A673 (cell line): ENCODE data around the gene ZNF385B. TPM values are rescaled to one million over a fixed set of nuclear protein-coding genes. Genes with fewer than 3 reads are reported as not detected.

ENCODE experiments used
- BruUV-seq: library from RNA; stranded (reverse); fragments of 400-500 nt; replicated peaks from 2 replicates; lab custom pipeline; 2021; lab: Mats Ljungman, UMichigan
- CTCF ChIA-PET: fragments of 300-600 bp; sonication (Branson Sonifier 250); formaldehyde crosslinking; loops from one replicate; lab custom pipeline; 2022; ENCODE audit warnings: antibody characterized with exemption; lab: Charles Lee
- POLR2A ChIA-PET: fragments of 300-600 bp; sonication (Branson Sonifier 250); formaldehyde crosslinking; loops from one replicate; lab custom pipeline; 2022; ENCODE audit warnings: antibody characterized with exemption; ENCODE audit not compliant: low non-redundant PET; lab: Charles Lee
- DNase-seq: peaks from one replicate; pipeline ENCODE4 v3.0.0-alpha.2; 2015; ENCODE audit warnings: low spot score
- H3K27ac ChIP-seq: fragments of 200-600 bp; sonication (generic); 2 replicates; pipeline ENCODE4 v1.5.1; 2016; ENCODE audit warnings: mixed run types, low read depth, mild to moderate bottlenecking, mixed read lengths, antibody characterized with exemption, low read length; ENCODE audit not compliant: poor library complexity, severe bottlenecking
- H3K27me3 ChIP-seq: fragments of 200-600 bp; sonication (generic); replicated peaks from 2 replicates; pipeline ENCODE4 v1.6.1; 2017; ENCODE audit warnings: mixed run types, low read depth, mild to moderate bottlenecking, mixed read lengths, antibody characterized with exemption, low read length; ENCODE audit not compliant: insufficient read depth, poor library complexity
- H3K36me3 ChIP-seq: fragments of 200-600 bp; sonication (generic); 2 replicates; pipeline ENCODE4 v1.6.1; 2016; ENCODE audit warnings: mixed run types, mild to moderate bottlenecking, mixed read lengths, antibody characterized with exemption, low read length; ENCODE audit not compliant: insufficient read depth, poor library complexity, severe bottlenecking
- H3K4me1 ChIP-seq: fragments of 200-600 bp; sonication (generic); 2 replicates; pipeline ENCODE4 v1.6.1; 2017; ENCODE audit warnings: mixed run types, mild to moderate bottlenecking, mixed read lengths, antibody characterized with exemption, low read length; ENCODE audit not compliant: insufficient read depth, poor library complexity, severe bottlenecking
- H3K4me3 ChIP-seq: fragments of 200-600 bp; sonication (generic); 2 replicates; pipeline ENCODE4 v1.5.1; 2016; ENCODE audit warnings: low read depth, mixed run types, mild to moderate bottlenecking, mixed read lengths, low read length; ENCODE audit not compliant: poor library complexity, severe bottlenecking
- H3K9me3 ChIP-seq: fragments of 200-600 bp; sonication (generic); 2 replicates; pipeline ENCODE4 v1.6.1; 2016; ENCODE audit warnings: mixed run types, low read depth, mild to moderate bottlenecking, mixed read lengths, antibody characterized with exemption, low read length; ENCODE audit not compliant: poor library complexity, severe bottlenecking
- EZH2 ChIP-seq: fragments of 200-600 bp; sonication (generic); IDR thresholded peaks from 2 replicates; pipeline ENCODE4 v1.6.1; 2017; ENCODE audit warnings: borderline replicate concordance, low read depth, mild to moderate bottlenecking, mixed read lengths, antibody characterized with exemption, low read length; ENCODE audit not compliant: poor library complexity, severe bottlenecking
- intact Hi-C: fragments of 100-400 bp; cut with micrococcal nuclease; formaldehyde crosslinking; loops from one replicate; pipeline ENCODE4 v1.10.0; 2022; ENCODE audit not compliant: unreplicated experiment
- total RNA-seq: library from RNA; stranded (reverse); gene quantifications from 2 replicates; pipeline ENCODE4 v1.2.3, GENCODE V29; 2021
- TF ChIP-seq, protein P1 (sequence below): fragments of 300-800, 200-600 bp; sonication (generic); conservative IDR thresholded peaks from 2 replicates; pipeline ENCODE4 v1.5.1; 2017; ENCODE audit warnings: low read depth, mild to moderate bottlenecking, antibody characterized with exemption, low read length, moderate library complexity, mixed read lengths

Gene ZNF385B
- total RNA-seq, 1 experiment from 2014 or later: not detected

DNA sequence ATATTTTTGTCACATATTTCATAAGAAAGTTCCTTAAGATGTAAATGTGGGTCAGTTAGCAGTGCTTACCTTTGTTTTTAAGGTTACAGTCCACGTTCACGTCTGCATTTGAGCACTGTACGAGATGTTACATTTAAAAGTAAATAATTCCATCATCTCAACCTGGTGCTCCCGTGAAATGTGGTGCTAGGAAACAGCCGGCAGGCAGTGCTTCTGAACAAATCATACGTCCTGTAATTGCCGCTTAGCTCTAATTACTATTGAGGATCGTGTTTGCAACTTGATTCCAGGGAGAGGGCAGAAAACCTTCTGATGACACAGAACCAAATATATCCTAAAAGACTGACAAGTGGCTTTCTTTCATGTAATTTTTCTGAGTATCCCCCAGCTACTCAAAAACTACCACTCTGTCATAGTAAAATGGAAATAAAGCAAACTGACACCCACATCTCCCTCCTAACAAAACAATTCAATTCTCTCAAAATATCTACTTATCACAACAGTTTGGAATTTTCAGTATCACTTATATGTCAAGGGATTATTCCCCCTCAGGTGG, 299.0 kb downstream of the ZNF385B start:
- BruUV-seq: no TSS peak
- H3K27ac ChIP-seq: no peak overlapping the region
- no peaks in the 10 kb centered on the region for H3K4me1 ChIP-seq
- H3K36me3 ChIP-seq: no peaks in the 10 kb centered on the region
- H3K4me3 ChIP-seq: no peak overlapping the region
- intact Hi-C loops: no loop called here
- no peak for TF ChIP-seq EZH2
- TF ChIP-seq, protein P1, sequence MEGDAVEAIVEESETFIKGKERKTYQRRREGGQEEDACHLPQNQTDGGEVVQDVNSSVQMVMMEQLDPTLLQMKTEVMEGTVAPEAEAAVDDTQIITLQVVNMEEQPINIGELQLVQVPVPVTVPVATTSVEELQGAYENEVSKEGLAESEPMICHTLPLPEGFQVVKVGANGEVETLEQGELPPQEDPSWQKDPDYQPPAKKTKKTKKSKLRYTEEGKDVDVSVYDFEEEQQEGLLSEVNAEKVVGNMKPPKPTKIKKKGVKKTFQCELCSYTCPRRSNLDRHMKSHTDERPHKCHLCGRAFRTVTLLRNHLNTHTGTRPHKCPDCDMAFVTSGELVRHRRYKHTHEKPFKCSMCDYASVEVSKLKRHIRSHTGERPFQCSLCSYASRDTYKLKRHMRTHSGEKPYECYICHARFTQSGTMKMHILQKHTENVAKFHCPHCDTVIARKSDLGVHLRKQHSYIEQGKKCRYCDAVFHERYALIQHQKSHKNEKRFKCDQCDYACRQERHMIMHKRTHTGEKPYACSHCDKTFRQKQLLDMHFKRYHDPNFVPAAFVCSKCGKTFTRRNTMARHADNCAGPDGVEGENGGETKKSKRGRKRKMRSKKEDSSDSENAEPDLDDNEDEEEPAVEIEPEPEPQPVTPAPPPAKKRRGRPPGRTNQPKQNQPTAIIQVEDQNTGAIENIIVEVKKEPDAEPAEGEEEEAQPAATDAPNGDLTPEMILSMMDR: no peak
- ChIA-PET POLR2A (no interaction called here), CTCF (no interaction called here)
- DNase-seq: no peak
- H3K9me3 ChIP-seq: no peaks in the 10 kb centered on the region
- H3K27me3 ChIP-seq: no peaks in the 10 kb centered on the region

DNA sequence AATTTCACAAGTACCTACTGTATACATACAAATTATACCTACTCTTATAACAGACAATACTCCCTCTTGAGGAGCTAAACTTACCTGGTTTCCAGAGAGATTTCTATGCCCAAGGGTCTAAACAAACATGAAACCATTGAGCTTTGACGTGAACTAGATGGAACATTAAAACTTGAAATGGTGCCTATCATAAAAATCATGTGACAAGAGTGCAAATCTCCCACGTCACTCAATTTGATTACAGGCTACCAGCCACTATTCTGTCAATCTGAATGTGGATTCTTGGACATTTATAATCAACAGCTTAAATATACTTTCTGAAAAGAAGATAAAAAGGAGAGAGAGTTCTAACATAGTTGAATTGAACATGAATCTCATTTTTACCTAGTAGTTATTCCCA, 299.7 kb downstream of the ZNF385B start:
- Histone ChIP-seq H3K4me1 (no peaks in the 10 kb centered on the region), H3K36me3 (no peaks in the 10 kb centered on the region), H3K9me3 (no peaks in the 10 kb centered on the region), H3K27ac (no peak overlapping the region), H3K27me3 (no peaks in the 10 kb centered on the region), H3K4me3 (no peak overlapping the region)
- intact Hi-C loops: no loop called here
- TF ChIP-seq, protein P1: no peak
- no peak for TF ChIP-seq EZH2
- no TSS peak for BruUV-seq
- no peak for DNase-seq
- POLR2A ChIA-PET: no interaction called here
- CTCF ChIA-PET: no interaction called here

DNA sequence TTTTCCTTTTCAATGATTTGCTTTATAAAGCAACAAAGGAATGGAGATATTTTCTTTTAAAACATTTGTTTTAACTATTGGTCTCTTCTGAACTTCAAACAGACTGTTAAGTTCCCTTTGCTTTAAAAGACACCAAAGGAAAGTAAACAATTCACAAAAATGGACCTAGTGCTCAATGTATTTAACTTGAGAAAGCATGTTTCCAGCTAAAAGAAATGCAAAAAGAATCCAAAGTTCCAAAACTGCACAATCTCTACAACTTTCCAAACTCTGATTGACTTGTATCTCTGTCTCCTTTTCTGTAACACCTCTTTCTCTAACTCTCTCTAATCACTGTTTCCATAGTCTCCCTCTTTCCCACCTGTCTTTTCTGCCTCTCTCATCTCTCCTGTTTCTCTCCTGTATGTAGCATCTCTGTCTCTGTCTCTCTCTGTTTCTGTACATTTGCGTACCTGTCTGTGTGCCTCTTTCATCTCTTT, 301.1 kb downstream of the ZNF385B start:
- POLR2A ChIA-PET: no interaction called here
- TF ChIP-seq EZH2: no peak
- TF ChIP-seq, protein P1: no peak
- H3K4me3 ChIP-seq: no peak overlapping the region
- H3K4me1 ChIP-seq: no peaks in the 10 kb centered on the region
- no peak overlapping the region for H3K27ac ChIP-seq
- no peaks in the 10 kb centered on the region for H3K27me3 ChIP-seq
- H3K36me3 ChIP-seq: no peaks in the 10 kb centered on the region
- intact Hi-C loops: no loop called here
- CTCF ChIA-PET: no interaction called here
- no peaks in the 10 kb centered on the region for H3K9me3 ChIP-seq
- no TSS peak for BruUV-seq
- DNase-seq: no peak
